Stimulated activated CD4-positive, alpha-beta T cell treated with anti-CD3 and anti-CD28 coated beads, Interleukin-1b, Interleukin-23, amount 100 ng/mL, for 1 hour (primary cell): ENCODE measurements around the gene ADGRF1.
"Not testable (repeated sequence)": the region's sequence is repeated elsewhere in the genome, so short reads cannot be mapped to it uniquely, and the experiment has no call there.

Source experiments
- DNase-seq, 2 donors: peaks; one replicate each; pipeline ENCODE4 v3.0.0-alpha.2; 2020; ENCODE audit warnings: low read depth in 2 of 2

Gene ADGRF1

DNA sequence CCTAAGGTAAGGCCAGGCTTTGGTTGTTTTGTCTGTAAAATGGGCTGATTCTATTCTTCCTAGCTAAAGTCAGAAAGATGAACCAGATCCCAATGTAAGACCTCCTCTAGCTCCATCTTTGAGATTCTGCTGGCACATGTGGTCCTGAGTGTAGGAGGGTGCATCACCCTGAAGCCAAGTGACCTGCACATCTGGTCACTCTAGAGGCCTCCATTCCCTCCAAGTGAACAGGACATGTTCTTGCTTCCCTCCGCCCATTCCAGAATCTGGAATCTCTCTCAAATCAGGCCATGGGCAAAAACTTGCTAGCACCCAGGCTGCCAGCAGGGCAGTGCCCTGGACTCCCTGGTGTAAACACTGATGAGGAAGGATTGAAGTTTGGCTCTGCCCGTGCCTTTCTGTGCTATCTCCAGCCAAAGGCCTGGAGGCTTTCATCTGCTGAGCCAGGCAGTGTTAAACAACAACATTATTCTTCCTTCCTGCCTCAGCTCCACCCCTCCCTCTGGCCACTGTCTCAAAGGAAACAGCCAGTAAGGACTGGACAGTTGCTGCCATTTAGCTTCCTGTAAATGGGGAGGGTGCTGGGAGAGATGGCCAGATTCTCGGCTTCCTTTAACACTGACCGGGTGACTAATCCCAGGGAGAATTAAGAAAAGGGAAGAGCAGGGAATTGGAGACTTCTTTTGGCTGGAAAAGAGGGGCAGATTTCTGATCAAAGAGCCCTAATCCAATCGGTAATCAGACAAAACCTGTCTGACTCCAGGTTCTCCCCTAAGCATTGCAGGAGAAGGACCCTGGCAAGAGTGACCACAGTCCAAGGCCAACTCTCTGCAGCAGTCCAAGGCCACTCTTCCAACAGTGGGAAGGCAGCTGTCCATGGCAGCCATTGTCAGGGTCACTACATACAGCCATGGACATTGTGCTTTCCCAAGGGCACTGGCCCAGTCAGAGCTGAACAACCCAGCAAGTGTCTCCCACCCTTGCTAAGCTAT is 19.5 kb upstream of the ADGRF1 start:
- no peak for DNase-seq

GRCh38 chr6:47059216-47059885 is 17.2 kb upstream of the ADGRF1 start:
- DNase-seq, result no peak

GRCh38 chr6:47057830-47058540 is 15.9 kb upstream of the ADGRF1 start:
- DNase-seq, result no peak

- DNase-seq, result no peak
These were observed 14.7 kb upstream of the ADGRF1 start for GRCh38 chr6:47056832-47057231.

GRCh38 chr6:47054302-47054701 is 12.2 kb upstream of the ADGRF1 start:
- DNase-seq, result not testable (repeated sequence)

DNA sequence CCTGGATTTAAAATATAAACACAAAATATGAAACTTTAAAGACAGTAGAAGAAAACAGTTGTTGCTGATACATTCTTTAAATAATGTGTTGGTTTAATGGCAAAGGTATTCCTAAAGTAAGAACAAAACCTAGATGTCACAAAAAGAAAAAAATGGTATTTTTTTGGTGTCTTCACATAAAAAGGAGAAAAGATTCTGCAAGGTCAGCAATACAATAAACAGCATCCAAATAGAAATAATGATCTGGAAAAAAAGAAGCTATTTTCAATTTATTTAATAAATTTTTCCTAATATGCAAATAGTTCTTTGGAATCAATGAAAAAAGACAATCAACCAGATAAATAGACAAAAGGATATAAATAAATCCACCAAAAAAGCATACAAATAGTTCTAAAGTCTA is 6.5 kb upstream of the ADGRF1 start:
- DNase-seq, result no peak

DNA sequence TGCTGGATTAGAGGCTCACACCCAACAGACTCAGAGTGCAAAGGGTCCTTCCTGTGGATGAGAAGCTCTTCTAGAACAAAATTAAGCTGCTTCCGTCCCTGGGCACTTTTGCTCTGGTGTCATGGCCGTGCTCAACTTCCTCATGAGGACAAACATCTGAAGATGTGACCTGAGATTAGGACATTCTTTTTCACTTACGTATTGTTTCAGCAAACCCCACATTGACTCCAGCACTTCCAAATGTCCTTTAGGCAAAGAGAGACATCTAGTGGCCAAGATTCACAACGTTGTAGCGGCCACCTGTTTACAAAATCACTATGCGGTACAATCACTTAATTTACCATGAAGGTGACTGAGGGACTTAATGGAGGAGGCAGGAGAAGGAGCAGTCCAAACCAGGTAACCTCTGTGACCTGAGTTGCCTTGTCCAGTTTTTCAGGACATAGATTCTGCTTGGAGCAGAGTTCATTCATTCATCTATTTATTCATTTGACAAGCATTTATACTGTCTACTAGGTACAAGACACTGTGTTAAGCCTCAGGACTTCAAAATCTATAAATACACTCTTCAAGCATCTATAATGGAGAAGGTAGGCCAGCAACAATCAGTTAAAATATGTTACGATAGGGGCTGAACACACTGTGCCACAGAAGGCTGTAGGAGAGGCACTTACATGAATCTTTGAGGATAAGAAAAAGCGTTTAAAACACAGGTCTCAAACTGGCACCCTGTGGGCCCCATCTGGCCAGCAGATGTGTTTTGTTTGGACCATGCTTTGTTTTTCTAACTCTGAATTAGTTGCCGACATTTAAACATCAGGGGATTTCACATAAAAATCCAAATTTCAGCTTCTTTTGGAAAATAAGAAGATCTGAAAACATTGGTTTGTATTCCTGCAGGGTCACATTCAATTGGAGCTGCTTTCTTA is 5.6 kb upstream of the ADGRF1 start:
- DNase-seq, result no peak

DNA sequence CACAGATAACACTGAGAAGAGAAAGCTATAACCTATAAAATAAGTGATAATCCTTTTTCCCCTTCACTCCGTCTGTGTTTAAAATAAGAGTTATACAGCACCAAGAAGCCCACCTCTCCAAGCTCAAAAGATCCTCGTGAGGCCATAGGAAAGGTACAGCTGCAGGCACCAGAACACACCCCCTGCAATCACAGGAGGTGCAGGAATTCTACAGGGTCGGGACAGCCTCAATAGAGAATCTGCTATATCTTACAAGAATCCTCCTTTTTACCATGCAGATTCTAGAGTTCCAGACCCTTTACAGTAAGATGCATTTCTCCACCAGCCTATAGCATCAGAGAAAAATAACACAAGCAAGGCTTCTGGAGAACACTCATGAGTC is 5.0 kb upstream of the ADGRF1 start:
- DNase-seq, result no peak

DNA sequence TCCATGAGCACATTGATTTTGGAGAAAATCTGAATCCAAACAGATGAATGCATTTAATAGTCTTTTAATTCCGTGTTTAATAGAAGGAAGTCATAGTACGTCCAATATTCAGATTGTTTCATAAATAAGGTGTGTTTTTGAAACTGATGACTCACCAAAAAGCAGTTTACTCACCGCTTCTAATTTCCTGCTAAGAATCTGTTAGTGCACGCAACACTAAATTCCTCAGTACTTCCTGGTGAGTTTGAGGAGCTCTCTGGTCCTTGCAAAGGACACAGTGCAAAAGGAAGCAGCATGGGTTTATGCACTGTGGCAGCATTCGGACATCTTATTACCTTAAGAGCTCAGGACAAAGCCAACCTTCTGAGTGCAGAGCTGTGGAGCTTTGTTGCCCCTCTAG is 2.3 kb upstream of the ADGRF1 start:
- no peak for DNase-seq

GRCh38 chr6:47043286-47043685 is 1.2 kb upstream of the ADGRF1 start:
- no peak for DNase-seq

DNA sequence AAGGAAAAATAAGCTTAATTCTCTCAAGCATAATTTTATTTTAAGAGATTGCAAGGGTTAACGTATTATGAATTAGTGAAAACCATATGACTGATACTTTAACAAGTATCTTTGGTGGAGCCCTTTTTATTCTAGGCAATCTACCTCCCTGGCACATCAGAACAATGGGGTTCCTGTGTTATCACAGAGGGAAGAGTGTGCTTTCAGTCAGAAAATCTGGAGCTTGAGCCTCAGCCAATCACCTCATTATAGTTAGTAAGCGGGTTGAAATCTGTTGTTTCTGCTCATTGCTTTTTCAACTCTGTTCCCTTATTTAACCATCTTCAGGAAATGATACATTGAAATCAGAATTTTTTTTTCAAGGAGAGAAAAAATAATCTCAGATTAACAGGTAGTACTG is 391 bp downstream of the ADGRF1 start:
- no peak for DNase-seq

- no peak for DNase-seq
These were observed 7.2 kb downstream of the ADGRF1 start for GRCh38 chr6:47034926-47035325.

DNA sequence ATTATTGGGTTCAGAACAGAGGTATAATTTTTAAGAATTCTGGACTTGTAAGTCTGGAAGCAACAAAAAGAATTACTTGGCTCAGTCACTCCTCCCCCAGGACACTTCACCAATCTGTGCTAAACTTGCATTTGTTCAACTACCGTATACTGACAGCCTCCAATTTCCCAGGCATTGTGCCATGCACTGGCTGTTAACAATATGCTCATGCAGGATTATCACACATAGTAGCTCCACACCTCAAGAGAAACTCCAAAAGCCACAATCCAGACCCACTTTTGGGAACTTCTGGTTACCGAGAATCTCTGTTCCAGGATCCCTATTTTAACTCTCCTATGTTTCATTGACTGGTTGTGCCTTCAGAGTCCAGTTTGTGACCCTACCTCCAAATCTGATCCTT is 7.7 kb downstream of the ADGRF1 start:
- no peak for DNase-seq

GRCh38 chr6:47032974-47033765 is 9.0 kb downstream of the ADGRF1 start:
- DNase-seq, result no peak

DNA sequence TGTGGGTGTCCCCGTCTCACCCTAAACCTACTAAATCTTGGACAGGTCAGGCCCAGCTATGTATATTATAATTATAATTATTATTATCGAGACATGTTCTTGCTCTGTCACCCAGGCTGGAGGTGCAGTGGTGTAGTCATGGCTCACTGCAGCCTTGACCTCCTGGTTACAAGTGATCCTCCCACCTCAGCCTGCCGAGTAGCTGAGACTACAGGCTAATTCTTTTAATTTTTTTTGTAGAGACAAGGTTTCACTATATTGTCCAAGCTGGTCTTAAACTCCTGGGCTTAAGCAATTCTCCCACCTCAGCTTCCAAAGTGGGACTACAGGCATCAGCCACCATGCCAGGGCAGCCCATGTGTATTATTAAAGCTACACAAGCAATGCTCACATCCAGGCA is 10.5 kb downstream of the ADGRF1 start:
- no peak for DNase-seq

DNA sequence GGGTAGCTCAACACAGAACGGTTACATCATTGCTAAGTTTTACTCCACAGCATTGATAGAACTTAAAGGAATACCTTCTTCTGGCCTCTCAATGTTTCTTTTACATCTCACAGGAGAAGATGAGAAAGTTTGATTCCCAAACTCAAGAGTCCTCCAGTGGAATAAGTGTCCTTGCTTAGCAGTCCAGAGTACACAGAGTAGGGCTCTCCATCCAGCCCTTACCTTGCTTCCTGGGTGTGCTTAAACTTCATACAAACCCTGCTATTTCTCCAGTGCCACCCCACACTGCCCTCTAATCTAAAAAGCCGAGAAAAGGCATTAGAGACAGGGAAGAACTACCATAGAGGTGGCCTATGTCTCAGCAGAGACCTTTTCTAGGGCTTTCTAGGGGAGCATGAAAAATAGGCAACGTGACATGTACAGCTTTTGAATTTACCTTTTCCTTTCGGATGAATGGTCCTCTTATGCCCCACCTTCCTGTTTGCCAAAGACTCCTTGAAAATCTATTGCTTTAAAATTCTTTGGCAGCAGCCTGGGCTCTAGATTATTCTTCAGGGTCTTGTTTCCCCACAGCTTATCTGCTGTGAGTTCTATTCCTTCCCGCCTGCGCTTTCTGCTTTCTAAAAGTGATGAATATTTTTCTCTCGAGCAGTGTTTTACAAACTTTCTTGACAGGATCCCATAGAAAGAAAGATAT is 12.1 kb downstream of the ADGRF1 start:
- no peak for DNase-seq

DNA sequence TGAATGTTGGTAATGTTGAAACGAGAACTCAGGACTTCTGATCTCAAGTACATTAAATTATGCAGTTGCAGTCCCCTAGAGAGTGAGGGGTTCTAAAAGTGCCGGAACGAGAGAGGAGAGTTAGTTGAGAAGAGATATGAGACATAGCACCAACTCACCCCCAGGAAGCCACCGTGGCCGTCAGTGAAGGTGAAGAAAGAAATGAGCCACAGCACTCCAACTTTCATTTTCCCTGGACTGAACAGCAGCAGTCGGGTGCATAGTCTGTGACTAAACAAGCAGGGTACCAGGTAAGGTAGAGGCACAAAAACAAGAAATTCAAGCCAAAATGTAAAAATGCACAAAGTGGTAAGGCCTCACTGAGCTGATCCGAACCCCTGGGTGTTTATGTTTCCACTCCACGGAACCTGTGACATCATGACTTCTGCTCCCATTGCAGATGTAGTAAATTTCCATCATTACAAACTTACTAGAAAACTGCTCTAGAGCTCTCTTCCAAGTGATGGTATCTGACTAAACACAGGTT is 13.2 kb downstream of the ADGRF1 start:
- no peak for DNase-seq

- DNase-seq, result no peak
These were observed 14.8 kb downstream of the ADGRF1 start for GRCh38 chr6:47027315-47027714.

DNA sequence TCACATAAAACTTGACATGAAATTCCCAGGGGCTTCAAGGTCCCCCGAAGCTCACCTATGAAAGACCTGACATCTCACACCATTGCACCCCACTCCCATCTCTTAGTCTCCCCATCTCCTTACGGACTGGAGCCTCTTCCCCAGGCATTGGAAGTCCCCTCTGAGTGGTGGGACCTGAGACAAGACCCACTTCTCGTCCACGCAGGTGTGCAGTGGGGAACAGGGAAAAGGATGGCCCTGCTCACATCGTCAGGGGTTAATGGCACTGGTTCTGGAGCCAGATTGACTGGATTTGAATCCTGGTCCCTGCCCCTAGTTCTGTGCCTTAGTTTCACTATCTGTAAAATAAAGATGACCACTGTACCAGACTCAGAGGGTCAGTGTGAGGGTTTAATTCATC is 15.5 kb downstream of the ADGRF1 start:
- no peak for DNase-seq

DNA sequence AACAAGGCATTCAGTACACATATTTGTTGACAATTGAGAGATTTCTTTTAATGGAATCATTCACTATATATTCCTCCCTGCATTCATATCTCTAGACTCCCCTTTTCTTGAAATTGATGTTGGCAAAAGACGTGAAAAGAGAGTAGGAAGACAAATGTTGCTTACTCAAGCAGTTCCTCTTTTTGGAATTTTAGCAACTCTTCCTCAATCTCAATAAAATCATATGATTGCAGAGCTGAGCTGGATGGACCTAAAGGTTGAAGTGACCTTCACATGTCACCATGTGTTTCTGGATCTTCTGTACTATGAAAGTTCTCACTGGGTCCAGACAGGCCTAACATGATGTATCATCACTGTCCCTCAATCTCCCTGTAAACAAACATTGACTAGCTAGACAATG is 18.6 kb downstream of the ADGRF1 start:
- DNase-seq, result no peak
